HUES48 (cell line): ENCODE measurements around the gene CASS4.

Experiments
- H3K27ac ChIP-seq: one replicate; pipeline ENCODE4 v1.7.0; 2013; ENCODE audit warnings: low read depth, low read length, inconsistent platforms
- H3K27me3 ChIP-seq: 2 replicates; pipeline ENCODE4 v1.6.1; 2013; ENCODE audit warnings: mild to moderate bottlenecking, low read length; ENCODE audit not compliant: control insufficient read depth, insufficient read depth
- H3K36me3 ChIP-seq: 2 replicates; pipeline ENCODE4 v1.6.1; 2013; ENCODE audit warnings: low read length; ENCODE audit not compliant: control insufficient read depth, insufficient read depth
- H3K4me1 ChIP-seq: 2 replicates; pipeline ENCODE4 v1.6.1; 2013; ENCODE audit warnings: mild to moderate bottlenecking, low read length; ENCODE audit not compliant: control insufficient read depth, insufficient read depth
- H3K4me3 ChIP-seq: 2 replicates; pipeline ENCODE4 v1.5.1; 2013; ENCODE audit warnings: mild to moderate bottlenecking, low read depth, low read length
- H3K9ac ChIP-seq: 2 replicates; pipeline ENCODE4 v1.6.1; 2013; ENCODE audit warnings: mild to moderate bottlenecking, low read depth, low read length, moderate library complexity
- H3K9me3 ChIP-seq: 2 replicates; pipeline ENCODE4 v1.6.1; 2013; ENCODE audit warnings: low read length; ENCODE audit not compliant: control insufficient read depth, insufficient read depth

Gene CASS4

GRCh38 chr20:56506103-56506502, 94.0 kb downstream of the CASS4 start:
- Histone ChIP-seq H3K9ac (no peak overlapping the region), H3K9me3 (no peaks in the 10 kb centered on the region), H3K4me3 (no peak overlapping the region), H3K27me3 (no peaks in the 10 kb centered on the region), H3K36me3 (no peaks in the 10 kb centered on the region), H3K27ac (no peak overlapping the region), H3K4me1 (no peaks in the 10 kb centered on the region)
